Measurements from ENCODE around the gene NUFIP2. TPM values are rescaled to one million over a fixed set of nuclear protein-coding genes. Genes with fewer than 3 reads are reported as not detected.
A peak's percentile ranks its signal among the peaks of the same experiment; 100 is the strongest.

Gene NUFIP2
- total RNA-seq, 4 donors from 2014 or later = 31.0 to 36.4 (median 35.6) TPM

DNA sequence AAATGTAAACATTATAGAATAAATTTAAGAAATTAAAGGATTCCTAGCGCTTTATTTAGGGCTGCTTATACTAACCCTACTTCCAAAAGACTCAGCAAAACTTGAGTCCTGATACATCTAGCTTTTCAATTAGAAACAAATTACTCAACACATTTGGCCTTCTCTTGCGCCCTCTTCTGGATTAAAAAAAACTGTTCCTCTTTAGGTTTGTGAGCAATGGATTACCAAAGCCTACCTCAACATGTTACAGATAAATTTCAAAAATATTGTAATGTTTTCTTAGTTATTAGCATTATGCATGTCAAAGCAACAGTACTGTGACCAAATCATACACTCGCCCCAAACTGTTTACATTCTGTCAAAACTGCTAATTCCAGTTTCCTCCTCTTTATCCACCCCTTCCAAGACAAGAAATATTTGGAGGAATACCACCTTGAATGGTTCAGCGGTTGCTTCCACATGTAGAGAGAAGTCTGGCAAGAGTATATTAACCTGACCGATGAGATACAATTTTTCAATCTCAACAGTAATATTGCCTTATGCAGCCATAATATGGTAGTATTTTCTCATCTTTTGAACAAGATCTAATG, 2.7 kb downstream of the NUFIP2 start:
- peak overlapping the region; percentile 73 for H3K4me3 ChIP-seq
- no peak for DNase-seq (ENCODE audit: low spot score in 2 of 2)
- no peaks in the 10 kb centered on the region for H3K27me3 ChIP-seq
- TF ChIP-seq EP300 (IDR thresholded peaks at IDR 0.05) = no peak
- TF ChIP-seq, protein P1, sequence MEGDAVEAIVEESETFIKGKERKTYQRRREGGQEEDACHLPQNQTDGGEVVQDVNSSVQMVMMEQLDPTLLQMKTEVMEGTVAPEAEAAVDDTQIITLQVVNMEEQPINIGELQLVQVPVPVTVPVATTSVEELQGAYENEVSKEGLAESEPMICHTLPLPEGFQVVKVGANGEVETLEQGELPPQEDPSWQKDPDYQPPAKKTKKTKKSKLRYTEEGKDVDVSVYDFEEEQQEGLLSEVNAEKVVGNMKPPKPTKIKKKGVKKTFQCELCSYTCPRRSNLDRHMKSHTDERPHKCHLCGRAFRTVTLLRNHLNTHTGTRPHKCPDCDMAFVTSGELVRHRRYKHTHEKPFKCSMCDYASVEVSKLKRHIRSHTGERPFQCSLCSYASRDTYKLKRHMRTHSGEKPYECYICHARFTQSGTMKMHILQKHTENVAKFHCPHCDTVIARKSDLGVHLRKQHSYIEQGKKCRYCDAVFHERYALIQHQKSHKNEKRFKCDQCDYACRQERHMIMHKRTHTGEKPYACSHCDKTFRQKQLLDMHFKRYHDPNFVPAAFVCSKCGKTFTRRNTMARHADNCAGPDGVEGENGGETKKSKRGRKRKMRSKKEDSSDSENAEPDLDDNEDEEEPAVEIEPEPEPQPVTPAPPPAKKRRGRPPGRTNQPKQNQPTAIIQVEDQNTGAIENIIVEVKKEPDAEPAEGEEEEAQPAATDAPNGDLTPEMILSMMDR (IDR thresholded peaks at IDR 0.05) = peak; percentile 43 to 82
- WGBS = 10% methylated on average over 5 of the region's 5 CpGs
- H3K27ac ChIP-seq = no peak overlapping the region
- H3K36me3 ChIP-seq = peaks cover 23% of the 10 kb centered on the region
- peaks cover 58% of the 10 kb centered on the region for H3K4me1 ChIP-seq
- no peaks in the 10 kb centered on the region for H3K9me3 ChIP-seq

DNA sequence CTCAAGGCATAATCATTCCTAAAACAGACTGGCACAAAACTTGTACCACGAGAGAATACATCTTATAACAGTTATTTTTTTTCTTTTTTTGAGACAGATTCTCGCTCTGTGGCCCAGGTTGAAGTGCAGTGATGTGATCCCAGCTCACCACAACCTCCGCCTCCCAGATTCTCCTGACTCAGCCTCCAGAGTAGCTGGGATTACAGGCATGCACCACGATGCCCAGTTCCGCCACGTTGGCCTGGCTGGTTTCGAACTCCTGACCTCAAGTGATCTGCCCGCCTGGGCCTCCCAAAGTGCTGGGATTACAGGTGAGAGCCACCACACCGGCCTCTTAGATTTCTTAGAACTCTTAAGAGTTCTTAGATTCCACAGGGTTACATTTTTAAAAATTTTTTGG, 4.1 kb downstream of the NUFIP2 start:
- peak overlapping the region; percentile 6 for H3K4me3 ChIP-seq

DNA sequence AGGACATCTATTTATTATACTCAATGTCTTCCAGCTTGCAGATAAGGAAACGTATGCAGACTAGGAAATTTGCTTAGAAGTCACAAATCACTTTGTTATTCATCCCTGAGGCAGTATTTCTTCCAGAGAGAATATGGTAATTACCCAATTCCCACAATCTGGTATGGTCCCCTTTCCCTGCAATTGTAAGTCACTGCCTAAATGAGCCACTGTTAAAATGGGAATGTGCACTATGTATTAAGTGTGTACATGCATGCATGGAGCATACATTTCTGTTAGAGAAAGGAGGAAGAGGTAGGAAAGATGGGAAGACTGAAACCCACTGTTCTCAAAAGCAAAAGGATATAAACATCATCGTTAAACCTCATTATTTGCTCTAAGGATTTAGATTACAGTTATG, 10.0 kb downstream of the NUFIP2 start:
- no peaks in the 10 kb centered on the region for H3K27me3 ChIP-seq
- H3K9me3 ChIP-seq = no peaks in the 10 kb centered on the region
- peaks cover 66% of the 10 kb centered on the region for H3K36me3 ChIP-seq
- 50% methylated on average over 2 of the region's 2 CpGs for WGBS
- no peak overlapping the region for H3K27ac ChIP-seq
- no peak for DNase-seq (ENCODE audit: low spot score in 2 of 2)
- H3K4me3 ChIP-seq = no peak overlapping the region
- TF ChIP-seq, protein P1 (IDR thresholded peaks at IDR 0.05) = no peak
- TF ChIP-seq EP300 (IDR thresholded peaks at IDR 0.05) (no peak), POLR2A (IDR thresholded peaks at IDR 0.05) (no peak), POLR2AphosphoS5 (IDR thresholded peaks at IDR 0.05) (no peak)
- H3K4me1 ChIP-seq = peaks cover 36% of the 10 kb centered on the region

More for the DNA sequence above, 4.1 kb downstream of the NUFIP2 start:
- H3K4me1 ChIP-seq = peaks cover 58% of the 10 kb centered on the region
- TF ChIP-seq POLR2AphosphoS5 (IDR thresholded peaks at IDR 0.05) = no peak
- no peak for TF ChIP-seq POLR2A (IDR thresholded peaks at IDR 0.05)
- TF ChIP-seq, protein P1 (IDR thresholded peaks at IDR 0.05) = no peak
- TF ChIP-seq EP300 (IDR thresholded peaks at IDR 0.05) = no peak
- DNase-seq (ENCODE audit: low spot score in 2 of 2) = no peak
- peaks cover 37% of the 10 kb centered on the region for H3K36me3 ChIP-seq
- H3K9me3 ChIP-seq = no peaks in the 10 kb centered on the region
- no peaks in the 10 kb centered on the region for H3K27me3 ChIP-seq
- no peak overlapping the region for H3K27ac ChIP-seq
- 87% methylated on average over 9 of the region's 9 CpGs for WGBS

- WGBS = 62% methylated on average over 5 of the region's 5 CpGs
- H3K4me1 ChIP-seq = peaks cover 34% of the 10 kb centered on the region
- no peaks in the 10 kb centered on the region for H3K9me3 ChIP-seq
- no peak overlapping the region for H3K4me3 ChIP-seq
- H3K36me3 ChIP-seq = peaks cover 71% of the 10 kb centered on the region
- no peak overlapping the region for H3K27ac ChIP-seq
- no peaks in the 10 kb centered on the region for H3K27me3 ChIP-seq
- TF ChIP-seq POLR2A (IDR thresholded peaks at IDR 0.05) (no peak), EP300 (IDR thresholded peaks at IDR 0.05) (no peak), POLR2AphosphoS5 (IDR thresholded peaks at IDR 0.05) (no peak)
- TF ChIP-seq, protein P1 (IDR thresholded peaks at IDR 0.05) = no peak
- DNase-seq (ENCODE audit: low spot score in 2 of 2) = no peak
Observed at GRCh38 chr17:29283496-29283895, 10.5 kb downstream of the NUFIP2 start.

- Histone ChIP-seq H3K9me3 (no peaks in the 10 kb centered on the region), H3K27ac (no peak overlapping the region), H3K36me3 (peaks cover 45% of the 10 kb centered on the region), H3K4me3 (no peak overlapping the region), H3K27me3 (no peaks in the 10 kb centered on the region), H3K4me1 (peaks cover 28% of the 10 kb centered on the region)
- WGBS = 97% methylated on average over 5 of the region's 5 CpGs
- TF ChIP-seq, protein P1 (IDR thresholded peaks at IDR 0.05) = no peak
- TF ChIP-seq EP300 (IDR thresholded peaks at IDR 0.05) (no peak), POLR2A (IDR thresholded peaks at IDR 0.05) (no peak), POLR2AphosphoS5 (IDR thresholded peaks at IDR 0.05) (no peak)
- no peak for DNase-seq (ENCODE audit: low spot score in 2 of 2)
Observed at GRCh38 chr17:29279397-29280070, 14.4 kb downstream of the NUFIP2 start.

Data from suprapubic skin (tissue), 4 donors.